ENCODE measurements around the gene ZNRF2.

ZNRF2 gene

GRCh38 chr7:30412782-30413504 is 128.5 kb downstream of the ZNRF2 start:
- no peak overlapping the region for H3K27ac ChIP-seq
- TF ChIP-seq ZFX (IDR thresholded peaks at IDR 0.05; ENCODE audit: borderline replicate concordance): no peak
- TF ChIP-seq, protein P1, sequence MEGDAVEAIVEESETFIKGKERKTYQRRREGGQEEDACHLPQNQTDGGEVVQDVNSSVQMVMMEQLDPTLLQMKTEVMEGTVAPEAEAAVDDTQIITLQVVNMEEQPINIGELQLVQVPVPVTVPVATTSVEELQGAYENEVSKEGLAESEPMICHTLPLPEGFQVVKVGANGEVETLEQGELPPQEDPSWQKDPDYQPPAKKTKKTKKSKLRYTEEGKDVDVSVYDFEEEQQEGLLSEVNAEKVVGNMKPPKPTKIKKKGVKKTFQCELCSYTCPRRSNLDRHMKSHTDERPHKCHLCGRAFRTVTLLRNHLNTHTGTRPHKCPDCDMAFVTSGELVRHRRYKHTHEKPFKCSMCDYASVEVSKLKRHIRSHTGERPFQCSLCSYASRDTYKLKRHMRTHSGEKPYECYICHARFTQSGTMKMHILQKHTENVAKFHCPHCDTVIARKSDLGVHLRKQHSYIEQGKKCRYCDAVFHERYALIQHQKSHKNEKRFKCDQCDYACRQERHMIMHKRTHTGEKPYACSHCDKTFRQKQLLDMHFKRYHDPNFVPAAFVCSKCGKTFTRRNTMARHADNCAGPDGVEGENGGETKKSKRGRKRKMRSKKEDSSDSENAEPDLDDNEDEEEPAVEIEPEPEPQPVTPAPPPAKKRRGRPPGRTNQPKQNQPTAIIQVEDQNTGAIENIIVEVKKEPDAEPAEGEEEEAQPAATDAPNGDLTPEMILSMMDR (IDR thresholded peaks at IDR 0.05): peak; percentile 69

GRCh38 chr7:30413864-30414263 is 129.5 kb downstream of the ZNRF2 start:
- no peak overlapping the region for H3K27ac ChIP-seq
- TF ChIP-seq, protein P1 (IDR thresholded peaks at IDR 0.05): no peak
- no peak for TF ChIP-seq ZFX (IDR thresholded peaks at IDR 0.05; ENCODE audit: borderline replicate concordance)
